ENCODE results near the gene PIK3AP1.

- TF ChIP-seq CTCF (conservative IDR thresholded peaks at IDR 0.05; ENCODE audit: low read depth, low read length), result no peak
- no peak for TF ChIP-seq RAD21 (IDR thresholded peaks at IDR 0.05; ENCODE audit: low read length)
- TF ChIP-seq FOS (IDR thresholded peaks at IDR 0.05; ENCODE audit: low read depth, low read length), result no peak
- no peak for TF ChIP-seq RFX5 (IDR thresholded peaks at IDR 0.05; ENCODE audit: low read depth, low read length)
- TF ChIP-seq POLR2A (IDR thresholded peaks at IDR 0.05; ENCODE audit: low read depth, low read length), result no peak
- TF ChIP-seq MAFK (IDR thresholded peaks at IDR 0.05; ENCODE audit: low read depth, low read length), result no peak
- TF ChIP-seq USF2 (IDR thresholded peaks at IDR 0.05; ENCODE audit: low read depth, low read length), result no peak
- TF ChIP-seq SMC3 (IDR thresholded peaks at IDR 0.05; ENCODE audit: low read depth, low read length), result no peak
- TF ChIP-seq MXI1 (IDR thresholded peaks at IDR 0.05; ENCODE audit: borderline replicate concordance, low read depth, low read length), result no peak
- TF ChIP-seq BHLHE40 (IDR thresholded peaks at IDR 0.05; ENCODE audit: low read depth, low read length), result no peak
- no peak for TF ChIP-seq CEBPB (IDR thresholded peaks at IDR 0.05; ENCODE audit: low read depth, low read length)
- TF ChIP-seq ELK1 (IDR thresholded peaks at IDR 0.05; ENCODE audit: borderline replicate concordance, low read depth, low read length), result no peak
- no peak for TF ChIP-seq MAZ (IDR thresholded peaks at IDR 0.05; ENCODE audit: borderline replicate concordance, low read depth, low read length)
These were observed 9.1 kb downstream of the PIK3AP1 start for GRCh38 chr10:96711048-96711728.
